ENCODE data around the gene ABHD12. TPM values are rescaled to one million over a fixed set of nuclear protein-coding genes. Genes with fewer than 3 reads are reported as not detected.

ABHD12 gene
- total and polyA plus RNA-seq, 12 donors, result 17.6 to 95.8 (median 54.1) TPM

- Histone ChIP-seq H3K36me3 (replicated peaks in 1 of 2) (no peaks in the 10 kb centered on the region), H3K27me3 (no peaks in the 10 kb centered on the region), H3K9me3 (replicated peaks in 1 of 3) (no peaks in the 10 kb centered on the region), H3K4me3 (no peak overlapping the region), H3K4me1 (replicated peaks in 1 of 2) (no peaks in the 10 kb centered on the region), H3K27ac (no peak overlapping the region)
- DNase-seq, result no peak
- TF ChIP-seq, protein P1, sequence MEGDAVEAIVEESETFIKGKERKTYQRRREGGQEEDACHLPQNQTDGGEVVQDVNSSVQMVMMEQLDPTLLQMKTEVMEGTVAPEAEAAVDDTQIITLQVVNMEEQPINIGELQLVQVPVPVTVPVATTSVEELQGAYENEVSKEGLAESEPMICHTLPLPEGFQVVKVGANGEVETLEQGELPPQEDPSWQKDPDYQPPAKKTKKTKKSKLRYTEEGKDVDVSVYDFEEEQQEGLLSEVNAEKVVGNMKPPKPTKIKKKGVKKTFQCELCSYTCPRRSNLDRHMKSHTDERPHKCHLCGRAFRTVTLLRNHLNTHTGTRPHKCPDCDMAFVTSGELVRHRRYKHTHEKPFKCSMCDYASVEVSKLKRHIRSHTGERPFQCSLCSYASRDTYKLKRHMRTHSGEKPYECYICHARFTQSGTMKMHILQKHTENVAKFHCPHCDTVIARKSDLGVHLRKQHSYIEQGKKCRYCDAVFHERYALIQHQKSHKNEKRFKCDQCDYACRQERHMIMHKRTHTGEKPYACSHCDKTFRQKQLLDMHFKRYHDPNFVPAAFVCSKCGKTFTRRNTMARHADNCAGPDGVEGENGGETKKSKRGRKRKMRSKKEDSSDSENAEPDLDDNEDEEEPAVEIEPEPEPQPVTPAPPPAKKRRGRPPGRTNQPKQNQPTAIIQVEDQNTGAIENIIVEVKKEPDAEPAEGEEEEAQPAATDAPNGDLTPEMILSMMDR (IDR thresholded peaks at IDR 0.05), result no peak
- TF ChIP-seq POLR2A (IDR thresholded peaks at IDR 0.05), result no peak
- intact Hi-C loops (cut with DNase I), result no loop called here
- 93 to 98% (median 95%) methylated on average over 2 of the region's 2 CpGs for WGBS, 4 donors
Observed at GRCh38 chr20:25369971-25370370, 20.7 kb downstream of the ABHD12 start.

GRCh38 chr20:25369529-25369928 is 21.1 kb downstream of the ABHD12 start:
- TF ChIP-seq POLR2A (IDR thresholded peaks at IDR 0.05), result no peak
- TF ChIP-seq, protein P1 (IDR thresholded peaks at IDR 0.05), result no peak
- Histone ChIP-seq H3K9me3 (replicated peaks in 1 of 3) (no peaks in the 10 kb centered on the region), H3K4me3 (no peak overlapping the region), H3K36me3 (replicated peaks in 1 of 2) (no peaks in the 10 kb centered on the region), H3K4me1 (replicated peaks in 1 of 2) (no peaks in the 10 kb centered on the region), H3K27ac (no peak overlapping the region), H3K27me3 (no peaks in the 10 kb centered on the region)
- intact Hi-C loops (cut with DNase I), result no loop called here
- DNase-seq, result no peak
- 95 to 97% (median 95%) methylated on average over 8 of the region's 8 CpGs for WGBS, 4 donors

GRCh38 chr20:25368976-25369375 is 21.7 kb downstream of the ABHD12 start:
- no peak for DNase-seq
- no peak overlapping the region for H3K27ac ChIP-seq
- 95 to 100% (median 97%) methylated on average over 5 of the region's 5 CpGs for WGBS, 4 donors
- no peak for TF ChIP-seq POLR2A (IDR thresholded peaks at IDR 0.05)
- TF ChIP-seq, protein P1 (IDR thresholded peaks at IDR 0.05), result no peak
- no peak overlapping the region for H3K4me3 ChIP-seq
- no peaks in the 10 kb centered on the region for H3K4me1 ChIP-seq (replicated peaks in 1 of 2)
- H3K27me3 ChIP-seq, result no peaks in the 10 kb centered on the region
- H3K36me3 ChIP-seq (replicated peaks in 1 of 2), result no peaks in the 10 kb centered on the region
- H3K9me3 ChIP-seq (replicated peaks in 1 of 3), result no peaks in the 10 kb centered on the region
- intact Hi-C loops (cut with DNase I), result no loop called here

GRCh38 chr20:25368526-25368925 is 22.1 kb downstream of the ABHD12 start:
- H3K27me3 ChIP-seq, result no peaks in the 10 kb centered on the region
- DNase-seq, result no peak
- no peak overlapping the region for H3K27ac ChIP-seq
- H3K9me3 ChIP-seq (replicated peaks in 1 of 3), result no peaks in the 10 kb centered on the region
- intact Hi-C loops (cut with DNase I), result no loop called here
- H3K36me3 ChIP-seq (replicated peaks in 1 of 2), result no peaks in the 10 kb centered on the region
- H3K4me1 ChIP-seq (replicated peaks in 1 of 2), result no peaks in the 10 kb centered on the region
- TF ChIP-seq, protein P1 (IDR thresholded peaks at IDR 0.05), result no peak
- no peak for TF ChIP-seq POLR2A (IDR thresholded peaks at IDR 0.05)
- no peak overlapping the region for H3K4me3 ChIP-seq
- 96 to 99% (median 97%) methylated on average over 10 of the region's 10 CpGs for WGBS, 4 donors
